GM19328 (cell line): ENCODE data around the gene IGF1.

Experiments
- ATAC-seq: cut with Tn5 transposase; IDR thresholded peaks from one replicate; pipeline ENCODE4 v1.9.1; 2021; ENCODE audit warnings: mild to moderate bottlenecking, moderate library complexity; ENCODE audit not compliant: unreplicated experiment

The IGF1 gene

DNA sequence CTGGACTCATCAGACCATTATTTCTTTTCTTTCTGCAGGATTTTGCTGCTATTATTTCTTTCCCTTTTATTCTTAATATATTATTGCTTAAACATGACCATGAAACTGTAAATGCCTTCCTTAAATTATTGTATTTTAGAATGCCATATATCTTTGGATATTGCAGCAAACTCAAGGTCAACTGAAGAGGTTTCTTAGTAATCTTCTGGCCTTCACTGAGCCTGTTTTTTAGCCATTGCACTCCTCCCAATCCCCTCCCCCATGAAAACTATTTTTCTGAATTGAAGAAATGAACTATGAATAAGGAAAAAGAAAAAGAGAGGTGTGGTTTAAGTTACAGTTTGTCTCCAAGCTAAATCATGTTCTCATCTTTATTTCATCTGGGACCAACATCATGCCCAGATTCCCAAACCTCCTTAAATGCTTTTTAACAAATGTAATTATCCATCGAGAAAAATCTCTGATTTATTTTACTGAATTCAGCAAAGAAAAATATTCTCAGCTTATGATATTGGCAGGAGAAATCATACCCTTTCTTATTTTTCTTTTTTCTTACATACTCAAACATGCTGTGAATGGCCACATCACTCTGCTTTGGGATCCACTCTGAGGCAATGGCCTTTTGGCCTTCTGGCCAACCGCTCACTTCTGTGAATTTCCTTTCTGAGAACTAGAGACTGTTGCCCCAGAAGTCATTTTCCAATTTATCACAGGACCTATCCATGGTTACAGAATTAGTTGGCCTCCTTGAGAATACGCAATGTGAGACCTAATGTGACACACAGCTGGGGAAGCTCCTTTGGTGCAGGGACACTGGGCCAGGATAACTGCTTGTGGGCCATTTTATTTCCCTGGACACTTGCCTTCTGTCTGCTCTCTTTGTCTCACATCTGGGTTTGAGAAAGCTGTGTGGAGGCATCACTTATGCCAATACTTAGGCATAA, 50.9 kb downstream of the IGF1 start:
- no peak for ATAC-seq

DNA sequence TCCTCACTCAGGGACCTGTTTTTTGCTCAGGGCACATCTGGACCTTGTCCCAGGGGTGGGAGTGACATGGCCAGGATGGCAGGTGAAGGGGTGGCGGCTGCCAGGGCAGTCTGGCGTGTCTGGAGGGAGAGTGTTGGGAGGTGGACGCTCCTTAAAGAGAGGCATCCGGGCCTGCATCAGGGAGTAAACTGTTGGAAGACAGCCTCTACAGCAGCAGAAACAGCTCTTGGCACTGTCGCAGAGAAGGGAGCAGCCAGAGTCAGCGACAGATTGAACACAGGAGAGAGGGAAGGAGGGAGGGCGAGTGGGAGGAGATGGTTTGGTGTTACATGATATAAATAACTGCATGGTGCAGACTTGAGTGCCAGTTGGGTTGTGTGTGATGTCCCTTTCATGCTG, 52.8 kb downstream of the IGF1 start:
- no peak for ATAC-seq

DNA sequence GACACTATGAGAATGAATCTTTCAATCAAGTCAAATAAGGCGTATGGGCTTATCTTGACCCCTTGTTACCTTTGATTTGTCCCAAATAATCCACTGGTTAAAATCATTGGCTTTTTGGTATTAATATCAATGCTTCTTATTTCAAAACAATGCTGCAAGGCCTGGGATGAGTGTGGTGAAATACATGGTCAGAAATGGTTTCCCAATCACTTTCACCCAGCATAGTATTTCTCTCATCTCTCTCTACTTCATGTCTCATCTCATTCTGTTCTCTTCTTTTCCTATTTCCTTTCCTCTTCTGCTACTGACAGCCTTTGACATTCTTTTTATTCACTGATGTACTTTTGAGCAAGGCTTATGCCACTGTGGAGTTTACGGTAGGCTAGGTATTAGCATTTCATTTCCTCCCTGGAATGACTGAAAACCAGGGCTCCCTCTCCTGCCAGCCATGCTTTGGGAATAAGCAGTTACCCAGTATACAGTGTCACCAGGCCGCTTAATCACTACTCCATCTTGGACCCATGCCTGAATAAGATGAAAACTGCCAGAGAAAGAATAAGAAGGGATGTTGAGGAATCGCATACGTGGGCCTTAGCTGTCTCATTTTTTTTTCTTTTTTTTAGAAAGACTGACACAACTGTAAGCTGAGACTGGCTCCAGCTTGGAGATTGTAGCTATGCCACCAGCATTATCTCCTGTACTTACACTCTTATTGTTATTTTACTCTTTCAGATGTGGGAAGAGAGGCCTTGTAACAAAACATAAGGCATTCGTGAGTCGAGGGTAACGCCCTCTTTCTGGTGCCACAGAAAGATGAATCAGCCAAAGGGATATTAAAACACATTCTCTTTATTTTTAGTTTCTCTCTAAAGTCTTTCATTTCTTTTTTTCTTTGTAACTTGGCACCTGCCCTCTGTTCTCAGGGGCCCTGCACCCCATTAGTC, 53.5 kb downstream of the IGF1 start:
- ATAC-seq: no peak

DNA sequence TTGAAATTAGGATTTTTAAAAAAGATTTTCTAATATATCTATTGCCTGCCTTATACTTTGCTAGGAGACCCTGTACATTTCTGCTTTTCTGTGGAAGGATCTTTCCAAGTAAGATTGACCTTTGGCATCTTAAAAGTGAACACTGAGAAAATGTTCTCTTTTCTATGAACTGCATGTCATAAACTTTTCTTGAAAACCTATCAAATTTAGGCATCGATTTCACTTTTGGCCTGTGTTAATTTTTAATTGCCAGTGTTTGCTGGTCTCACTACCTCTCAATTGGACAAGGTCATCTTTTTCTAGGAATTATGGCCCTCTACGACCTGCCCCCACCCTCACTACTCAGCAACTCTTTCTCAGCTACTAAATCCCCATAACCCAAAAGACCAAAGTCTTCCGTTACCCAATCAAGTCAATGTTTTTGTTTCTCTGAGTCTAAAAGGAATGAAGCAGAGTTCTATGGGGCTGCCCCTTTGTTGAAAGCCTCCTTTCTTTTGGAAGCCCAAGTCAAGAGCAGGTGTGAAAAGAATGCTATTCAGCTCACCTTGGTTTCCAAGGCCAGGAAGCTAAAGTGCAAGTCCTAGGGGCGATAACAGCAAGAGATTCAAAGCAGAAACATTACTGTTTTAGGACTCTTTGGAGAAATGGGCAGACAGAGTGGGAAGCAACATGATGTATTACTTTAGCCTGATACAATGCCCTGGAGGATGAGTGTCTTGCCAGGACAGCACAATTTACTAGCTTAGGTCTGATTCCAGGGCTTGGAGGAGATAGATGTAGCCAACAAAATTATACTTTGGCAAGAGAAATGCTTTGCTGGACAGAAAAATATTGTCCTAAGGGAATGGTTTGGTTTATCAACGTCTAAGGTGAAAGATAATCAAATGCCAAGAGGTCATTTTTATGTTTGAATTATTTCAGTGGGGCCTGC, 55.0 kb downstream of the IGF1 start:
- no peak for ATAC-seq

DNA sequence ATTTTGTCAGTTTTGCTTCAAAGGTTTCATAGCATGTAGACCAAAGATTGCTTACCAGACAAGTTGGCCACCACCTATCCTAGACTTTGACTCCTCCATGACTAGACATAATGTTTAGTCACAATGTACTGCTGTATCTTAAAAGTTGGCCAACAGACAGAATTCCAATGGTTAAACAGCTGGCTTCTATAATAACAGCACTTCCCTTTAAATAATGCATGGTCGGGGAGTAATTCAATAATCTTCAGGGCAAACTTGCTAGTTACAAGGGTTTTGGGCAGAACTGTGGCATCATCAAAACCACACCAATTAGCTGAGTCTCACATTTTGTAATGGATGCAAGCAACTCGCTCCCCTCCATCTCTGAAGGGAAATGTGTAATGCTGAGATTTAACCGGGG, 56.9 kb downstream of the IGF1 start:
- no peak for ATAC-seq

DNA sequence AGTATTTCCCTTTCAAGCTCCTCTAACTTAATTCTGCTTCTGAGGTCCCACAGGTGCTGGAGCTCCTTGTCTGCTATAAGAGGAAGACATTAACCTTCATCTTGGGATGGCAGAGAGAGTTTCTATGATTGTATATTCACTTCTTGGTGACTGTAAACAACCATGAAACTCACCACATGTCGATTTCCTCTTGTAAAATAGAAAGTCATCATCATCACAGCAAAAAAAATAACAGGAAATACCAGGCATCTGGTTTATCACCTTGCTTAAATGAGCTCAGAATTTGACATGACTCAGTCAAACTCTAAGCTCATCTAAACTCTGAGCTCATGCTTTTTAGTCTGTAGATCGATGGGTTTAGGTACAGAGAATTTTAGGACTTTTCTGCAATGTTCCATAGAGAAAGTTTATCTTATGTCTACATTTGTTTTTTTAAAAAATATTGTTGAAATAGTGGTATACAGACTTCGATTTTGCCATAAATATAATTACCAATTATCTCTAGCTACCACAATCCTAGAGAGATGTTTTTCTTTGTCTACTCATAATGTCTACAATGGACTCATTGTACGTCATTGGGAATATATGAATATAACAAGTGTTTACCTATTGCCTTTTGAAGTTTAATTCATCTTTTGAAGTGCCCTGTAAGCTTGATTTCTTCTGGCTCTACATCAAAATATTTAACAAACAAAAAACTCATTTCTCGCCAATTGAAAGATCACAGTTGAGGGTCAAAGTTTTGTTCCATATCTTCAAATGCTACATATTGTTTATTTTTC, 58.4 kb downstream of the IGF1 start:
- ATAC-seq: no peak

DNA sequence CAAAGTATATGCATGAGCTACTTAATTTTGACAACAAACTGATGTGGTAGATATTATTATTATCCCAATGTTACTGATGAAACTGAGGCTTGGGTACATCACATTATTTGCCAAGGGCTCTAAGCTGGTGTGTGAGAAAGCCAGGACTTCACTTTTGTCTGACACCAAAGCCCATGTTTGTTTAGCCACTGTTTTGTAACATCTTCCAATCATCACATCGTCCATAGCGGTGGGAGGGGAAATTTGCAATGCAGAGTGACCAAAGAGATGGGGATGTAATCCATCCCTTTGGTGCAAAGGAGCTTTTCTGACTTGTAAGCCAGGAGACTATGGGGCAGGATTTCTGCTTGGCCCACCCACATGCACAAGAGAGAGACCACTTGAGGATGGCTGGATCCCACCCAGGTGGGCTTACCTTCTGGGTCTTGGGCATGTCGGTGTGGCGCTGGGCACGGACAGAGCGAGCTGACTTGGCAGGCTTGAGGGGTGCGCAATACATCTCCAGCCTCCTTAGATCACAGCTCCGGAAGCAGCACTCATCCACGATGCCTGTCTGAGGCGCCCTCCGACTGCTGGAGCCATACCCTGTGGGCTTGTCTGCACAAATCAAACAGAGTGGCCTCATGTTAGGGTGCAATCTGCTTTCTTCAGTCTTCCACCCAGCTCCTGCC, 61.1 kb downstream of the IGF1 start:
- ATAC-seq: no peak

DNA sequence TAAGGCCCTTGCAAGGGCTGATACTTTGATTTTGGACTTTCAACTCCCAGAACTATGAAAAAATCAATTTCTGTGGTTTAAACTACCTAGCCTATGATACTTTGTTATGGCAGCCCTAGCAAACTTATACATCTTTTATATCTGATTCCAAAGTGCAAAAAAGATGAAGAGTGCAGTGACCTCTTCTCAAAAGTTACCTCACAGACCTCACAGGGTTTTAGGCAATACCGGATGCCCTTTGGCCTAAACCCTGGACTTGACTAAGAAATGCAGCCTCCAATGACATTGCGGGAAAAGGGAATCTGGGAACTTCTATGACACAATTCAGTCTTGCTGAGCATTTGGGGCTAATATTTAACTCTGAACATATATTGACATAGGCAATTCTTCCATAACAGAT, 63.3 kb downstream of the IGF1 start:
- no peak for ATAC-seq

DNA sequence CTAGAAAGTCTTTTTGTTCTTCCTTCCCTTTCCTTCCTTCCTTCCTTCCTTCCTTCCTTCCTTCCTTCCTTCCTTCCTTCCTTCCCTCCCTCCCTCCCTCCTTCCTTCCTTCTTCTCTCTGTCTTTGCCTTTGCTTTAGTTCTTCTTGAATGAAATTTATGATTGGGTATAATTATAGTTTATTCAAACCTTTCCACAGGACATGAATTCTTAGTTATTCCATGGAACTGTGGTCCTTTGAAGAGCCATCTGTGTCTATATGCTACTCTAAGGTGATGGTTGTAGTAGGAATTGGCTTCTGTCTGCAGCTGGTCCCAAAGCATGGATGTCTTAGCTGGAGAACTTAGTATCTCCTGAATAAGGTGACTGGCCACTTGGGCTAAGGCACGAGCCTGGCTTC, 64.8 kb downstream of the IGF1 start:
- ATAC-seq: no peak

DNA sequence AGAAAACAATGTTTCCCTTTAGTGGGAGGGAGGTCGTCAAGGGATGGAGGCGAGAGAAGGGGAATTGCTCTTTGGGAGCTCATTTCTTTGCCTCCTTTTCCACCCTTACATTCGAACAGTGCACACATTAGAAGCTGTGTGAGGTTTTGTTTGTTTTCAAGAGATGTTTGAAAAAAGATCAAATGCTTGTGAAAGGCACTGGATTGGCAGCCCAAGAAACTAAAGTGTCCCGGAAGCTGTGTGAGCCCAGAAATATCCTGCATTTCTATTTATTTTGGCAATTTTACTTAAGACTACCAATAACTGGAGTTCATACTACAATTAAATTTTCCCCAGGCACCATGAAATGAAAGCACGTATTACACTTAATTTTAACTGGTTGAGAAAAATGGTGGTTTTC, 67.0 kb downstream of the IGF1 start:
- ATAC-seq: no peak

DNA sequence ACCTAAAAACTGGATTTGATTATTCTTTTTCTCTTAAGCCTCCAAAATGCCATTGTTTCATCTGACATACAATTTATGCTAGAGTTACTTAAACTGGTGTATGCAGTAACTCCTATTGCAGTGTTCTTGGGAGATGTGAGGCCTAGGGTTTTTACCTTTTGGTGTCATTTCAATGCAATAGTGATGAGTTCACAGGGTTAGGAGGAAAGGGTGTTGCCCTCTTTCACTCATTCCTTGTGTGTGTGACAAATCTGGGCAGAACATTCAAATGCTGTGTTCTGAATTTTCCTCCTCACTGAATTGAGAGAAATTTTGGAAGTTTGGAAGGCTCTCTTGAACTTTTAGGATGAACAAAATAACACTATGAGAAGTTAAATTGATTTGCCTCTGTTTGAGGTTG, 69.9 kb downstream of the IGF1 start:
- no peak for ATAC-seq

DNA sequence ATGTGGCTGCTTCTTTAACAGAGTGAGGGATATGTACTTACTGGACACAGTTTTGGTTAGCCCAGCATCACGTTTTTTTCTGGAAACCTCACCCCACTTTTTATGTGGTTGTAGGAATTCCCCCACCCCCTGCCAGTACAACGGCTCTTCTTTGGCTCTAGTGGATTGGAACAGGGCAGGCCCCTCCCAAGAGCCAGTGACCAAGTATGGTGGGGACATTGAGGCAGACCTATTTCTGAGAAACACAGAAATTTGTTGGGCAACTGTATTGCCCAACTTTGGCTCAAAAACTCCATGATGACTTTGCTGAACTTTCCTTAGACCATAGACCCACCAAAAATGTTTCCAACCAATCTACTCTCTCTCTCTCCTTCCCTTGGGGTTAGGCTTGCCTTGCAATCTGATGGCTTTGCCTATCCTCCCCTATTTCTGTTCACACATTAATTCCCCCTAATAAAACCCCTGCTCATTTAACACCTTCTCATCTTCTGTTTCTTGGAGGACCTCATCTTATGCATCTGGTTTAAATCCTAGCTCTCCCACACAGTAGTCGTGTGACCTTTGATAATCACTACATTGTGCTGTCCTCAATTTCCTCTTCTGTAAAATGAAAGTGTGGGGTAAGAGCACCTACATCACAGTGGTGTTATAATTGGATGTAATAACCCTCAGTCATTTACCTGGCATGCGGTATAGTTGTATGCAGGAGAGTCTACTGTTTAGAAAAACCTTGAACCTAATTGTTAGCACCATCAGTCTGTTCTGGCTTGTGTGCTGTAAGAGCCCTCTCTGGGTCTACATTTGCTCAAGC, 71.7 kb downstream of the IGF1 start:
- no peak for ATAC-seq

DNA sequence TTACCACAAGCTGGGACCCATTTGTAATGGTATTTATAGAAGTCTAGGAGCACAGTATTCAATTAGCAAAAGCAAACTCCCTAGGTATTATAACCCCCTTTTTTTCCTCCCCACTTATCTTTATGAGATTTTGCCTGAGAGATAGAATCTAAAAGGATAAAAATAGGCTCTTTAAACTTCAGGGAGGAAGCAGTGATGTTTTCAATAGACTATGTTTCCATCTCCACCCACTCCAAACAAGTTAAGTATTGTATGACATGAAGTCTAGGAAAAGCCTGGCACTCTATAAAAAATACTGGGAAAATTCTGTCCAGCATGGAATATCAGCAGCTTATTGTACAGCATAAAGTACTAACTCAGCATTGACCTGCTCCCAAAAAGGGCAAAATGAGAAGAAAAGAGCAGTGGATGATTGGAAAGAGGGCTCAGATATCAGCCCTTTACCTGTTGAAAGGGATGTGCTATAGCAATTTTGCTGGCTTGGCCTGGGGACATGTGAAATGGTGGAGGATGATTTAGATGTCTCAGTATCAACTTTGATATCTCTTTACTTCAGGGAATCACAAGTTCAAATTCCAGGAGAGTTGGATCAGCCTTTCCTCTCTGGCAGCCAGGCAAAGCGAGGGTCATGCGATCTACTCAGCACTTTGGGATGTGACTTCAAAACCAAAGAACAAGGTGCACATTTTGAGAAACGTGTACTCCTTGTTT, 72.4 kb downstream of the IGF1 start:
- no peak for ATAC-seq

DNA sequence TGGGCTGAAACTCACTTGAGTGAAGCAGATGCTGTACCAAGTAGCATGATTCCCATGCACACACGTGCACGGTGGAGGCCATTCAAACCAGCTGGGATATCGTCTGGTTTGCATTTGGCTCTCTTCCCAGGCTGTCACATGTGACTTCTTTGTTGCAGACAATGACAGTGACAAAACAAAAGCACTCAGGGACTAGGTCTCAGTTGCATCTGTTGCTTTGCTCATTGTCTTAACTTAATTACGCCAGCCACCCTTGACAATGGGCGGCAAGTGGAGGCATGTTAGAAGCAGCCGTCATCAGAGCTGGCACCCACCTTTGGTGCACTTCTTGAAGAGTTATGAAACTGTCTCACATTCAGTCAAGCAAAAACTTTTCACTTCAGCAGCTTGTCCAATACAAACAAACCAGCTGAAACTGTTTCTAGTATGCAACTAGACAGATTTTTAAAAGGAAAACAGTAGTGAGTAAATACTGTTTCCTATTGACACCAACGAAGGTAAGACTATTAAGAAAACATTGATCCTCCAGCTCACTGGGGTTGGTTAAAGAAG, 74.3 kb downstream of the IGF1 start:
- ATAC-seq: no peak

DNA sequence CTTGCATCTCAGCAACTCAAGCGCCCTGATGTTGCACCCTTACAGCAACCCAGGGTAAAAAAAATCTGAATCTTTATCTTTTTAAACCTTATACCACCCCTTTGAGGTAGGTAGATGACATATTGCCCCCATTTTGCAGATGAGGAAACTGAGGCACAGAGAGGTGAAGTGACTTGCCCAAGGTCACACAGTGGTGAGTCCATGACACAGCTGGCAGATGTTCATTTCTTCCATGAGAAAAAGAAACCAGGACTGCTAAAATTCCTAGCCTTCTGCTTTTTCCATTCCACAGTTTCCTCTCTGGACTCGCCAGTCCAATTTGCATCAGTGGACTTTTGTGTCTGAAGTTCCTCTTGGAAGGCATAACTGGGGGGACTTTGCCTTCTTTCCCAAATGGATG, 79.3 kb downstream of the IGF1 start:
- no peak for ATAC-seq

DNA sequence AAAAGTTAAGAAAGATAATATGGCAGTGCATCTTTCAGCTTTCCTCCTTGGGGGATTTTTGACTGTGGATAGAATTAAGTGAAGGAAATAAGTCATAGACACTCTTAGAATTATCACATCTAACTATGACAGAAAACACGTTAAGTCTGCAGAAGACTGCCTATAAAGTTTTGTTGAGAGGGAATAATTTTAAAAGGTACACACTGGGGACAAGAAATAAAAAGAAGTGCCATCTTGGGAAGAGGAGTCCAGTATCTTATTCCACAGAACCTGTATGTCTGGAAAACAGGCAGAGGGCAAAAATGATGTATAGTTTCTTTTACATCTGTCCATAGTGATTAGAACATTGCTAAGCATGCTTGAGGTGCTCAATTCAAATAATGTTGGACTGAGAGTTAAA, 80.7 kb downstream of the IGF1 start:
- ATAC-seq: no peak

DNA sequence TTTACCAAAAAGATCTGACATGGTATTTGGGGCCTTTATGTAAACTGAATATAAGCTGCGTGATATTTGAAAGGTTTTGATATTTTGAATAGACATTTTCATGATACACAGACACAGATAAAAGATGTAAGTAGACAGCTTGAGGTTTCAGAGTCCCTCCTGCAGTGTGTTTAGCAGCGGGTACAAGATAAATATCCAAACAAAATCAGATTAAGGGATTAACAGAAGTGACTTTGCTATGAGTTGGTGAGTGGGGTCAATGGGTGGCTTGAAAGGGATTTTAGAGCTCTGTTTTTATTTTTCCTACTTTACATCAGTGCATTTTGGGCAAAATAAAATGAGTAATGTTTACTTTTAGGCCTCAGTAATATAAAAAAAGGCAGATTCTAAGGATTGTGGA, 84.1 kb downstream of the IGF1 start:
- ATAC-seq: no peak

DNA sequence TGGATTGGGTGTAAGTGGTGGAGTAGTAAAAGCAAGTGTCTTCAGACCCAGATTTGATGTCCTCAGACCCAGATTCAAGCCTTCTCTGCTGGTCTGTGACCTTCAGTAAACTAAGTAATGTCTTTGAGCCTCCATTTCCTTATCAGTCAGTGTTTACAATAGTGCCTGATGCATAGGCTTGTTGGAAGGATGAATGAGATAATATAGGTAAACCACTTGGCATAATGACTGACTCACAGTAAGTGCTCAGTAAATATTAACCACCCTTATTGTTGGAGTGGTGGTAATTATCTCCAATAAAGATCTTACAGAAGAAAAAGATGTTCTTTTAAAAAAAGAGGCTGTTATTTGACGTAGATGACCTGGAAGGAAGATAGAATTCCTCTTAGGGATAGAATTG, 86.2 kb downstream of the IGF1 start:
- no peak for ATAC-seq
